NCI-H345 (cell line): ENCODE measurements around the gene SIKE1.
"Not testable (repeated sequence)": the region's sequence is repeated elsewhere in the genome, so short reads cannot be mapped to it uniquely, and the experiment has no call there.

Experiments used
- DNase-seq: peaks from one replicate; lab custom pipeline; 2025; lab: John Stamatoyannopoulos, UW

The SIKE1 gene

GRCh38 chr1:114780344-114781226 lies at the start of gene SIKE1:
SIKE1 (minus strand) TSS chr1:114780685; CDS start chr1:114780607, 78 bp downstream.
- peak; percentile 92 for DNase-seq

GRCh38 chr1:114830075-114830474 lies 49.6 kb upstream of the SIKE1 start:
- not testable (repeated sequence) for DNase-seq

GRCh38 chr1:114828251-114828650 lies 47.8 kb upstream of the SIKE1 start:
- DNase-seq: no peak

GRCh38 chr1:114821978-114822377 lies 41.5 kb upstream of the SIKE1 start:
- DNase-seq: no peak

GRCh38 chr1:114820392-114820791 lies 39.9 kb upstream of the SIKE1 start:
- no peak for DNase-seq

- DNase-seq: no peak
Observed at GRCh38 chr1:114819869-114820268, 39.4 kb upstream of the SIKE1 start.

- DNase-seq: not testable (repeated sequence)
Observed at GRCh38 chr1:114804449-114804848, 24.0 kb upstream of the SIKE1 start.

GRCh38 chr1:114803001-114803400 lies 22.5 kb upstream of the SIKE1 start:
- no peak for DNase-seq

- DNase-seq: no peak
Observed at GRCh38 chr1:114794038-114794437, 13.6 kb upstream of the SIKE1 start.

- not testable (repeated sequence) for DNase-seq
Observed at GRCh38 chr1:114790581-114790980, 10.1 kb upstream of the SIKE1 start.

- not testable (repeated sequence) for DNase-seq
Observed at GRCh38 chr1:114786440-114786839, 6.0 kb upstream of the SIKE1 start.

GRCh38 chr1:114782476-114782875 lies 2.0 kb upstream of the SIKE1 start:
- DNase-seq: no peak

- no peak for DNase-seq
Observed at GRCh38 chr1:114779722-114780121, 763 bp downstream of the SIKE1 start.

- DNase-seq: not testable (repeated sequence)
Observed at GRCh38 chr1:114776726-114777125, 3.8 kb downstream of the SIKE1 start.

GRCh38 chr1:114771992-114772391 lies 8.5 kb downstream of the SIKE1 start:
- no peak for DNase-seq

GRCh38 chr1:114770989-114771388 lies 9.5 kb downstream of the SIKE1 start:
- no peak for DNase-seq

- no peak for DNase-seq
Observed at GRCh38 chr1:114764689-114765088, 15.8 kb downstream of the SIKE1 start.

GRCh38 chr1:114758256-114758832 lies 22.1 kb downstream of the SIKE1 start:
- DNase-seq: no peak

- peak; percentile 98 for DNase-seq
Observed at GRCh38 chr1:114757455-114758255, 22.8 kb downstream of the SIKE1 start, which contains the start of gene CSDE1. CSDE1 (minus strand) TSS chr1:114757984; CDS start chr1:114739890, 18,094 bp downstream.

- DNase-seq: peak; percentile 16
Observed at GRCh38 chr1:114756949-114757454, 23.5 kb downstream of the SIKE1 start.

- DNase-seq: no peak
Observed at GRCh38 chr1:114756009-114756892, 24.2 kb downstream of the SIKE1 start.
